Right lobe of liver (tissue), 6 donors: Measurements from ENCODE around the gene DDX31. TPM values are rescaled to one million over a fixed set of nuclear protein-coding genes. Genes with fewer than 3 reads are reported as not detected.

Source experiments
- ATAC-seq, 4 donors: fragments of 200-7000 bp; cut with Tn5 transposase; one replicate each; pipeline ENCODE4 v1.9.1; 2020; ENCODE audit warnings: mild to moderate bottlenecking in 4 of 4, moderate library complexity in 4 of 4
- DNase-seq, 3 donors: peaks; one replicate each; pipeline ENCODE4 v3.0.0-alpha.2; 2020
- H3K27ac ChIP-seq, 3 donors: fragments of 200-600 bp; one replicate each; pipeline ENCODE4 v1.8.0; 2022
- H3K27me3 ChIP-seq, 2 donors: fragments of 200-600 bp; one replicate each; pipeline ENCODE4 v1.8.0; 2022
- H3K36me3 ChIP-seq, 4 donors: fragments of 200-600 bp; sonication (generic) in 1 of 4; one replicate each; pipeline versions ENCODE4 v1.5.1 to v1.8.0; 2017 to 2022; ENCODE audit warnings: control low read depth in 1 of 4
- H3K4me1 ChIP-seq, 4 donors: fragments of 200-600 bp; sonication (generic) in 1 of 4; one replicate each; pipeline versions ENCODE4 v1.5.1 to v1.8.0; 2017 to 2022; ENCODE audit warnings: control low read depth in 1 of 4
- H3K4me3 ChIP-seq, 3 donors: fragments of 200-600 bp; one replicate each; pipeline ENCODE4 v1.8.0; 2022
- H3K9me3 ChIP-seq, 4 donors: fragments of 200-600 bp; sonication (generic) in 1 of 4; one replicate each; pipeline versions ENCODE4 v1.5.1 to v1.8.0; 2017 to 2022; ENCODE audit warnings: control low read depth in 1 of 4
- CTCF ChIP-seq, 4 donors: fragments of 200-600 bp in 3 of 4; fragments of 450-650 bp in 1 of 4; IDR thresholded peaks; one replicate each; pipeline versions ENCODE4 v1.5.1 to v1.8.0; 2016 to 2022; ENCODE audit warnings: antibody characterized with exemption in 4 of 4, mild to moderate bottlenecking in 2 of 4
- POLR2A ChIP-seq: fragments of 450-650 bp; IDR thresholded peaks from one replicate; pipeline ENCODE4 v1.6.1; 2017; ENCODE audit warnings: antibody characterized with exemption, mild to moderate bottlenecking
- WGBS: methylation state at CpG from one replicate; pipeline ENCODE4 v1.1.6; 2018; ENCODE audit warnings: low coverage, low lambda C conversion rate; ENCODE audit not compliant: insufficient coverage; ENCODE audit errors: missing lambda C conversion rate; 5-methylcytosine and 5-hydroxymethylcytosine counted together
- intact Hi-C, 2 donors: fragments of 100-400 bp; cut with DNase I; formaldehyde crosslinking; loops; one replicate each; pipeline versions ENCODE4 v1.11.2 to v1.14.1; 2022
- total RNA-seq, 6 experiments: library from RNA; depleted of rRNA in 2 of 6; stranded (reverse); fragments of >200 nt in 2 of 6; fragmentation: NEBNext Ultra II Directional in 3 of 6; extraction: Animal tissue kit (Norgen Biotek cat#: 25700) in 3 of 6; gene quantifications; one replicate each; pipeline versions ENCODE4 v1.1.0 to v1.2.4, GENCODE V29; 2016 to 2023
- donor health status: DM: no; HTN: yes; CAD: no.
- donor health status: DM: no; HTN: no; CAD: no.
- donor health status: DM: no; HTN: no; CAD: no.
- donor health status: DM: no; HTN: yes; CAD: no.
- donor health status: DM: no; HTN: yes; CAD: no.

The DDX31 gene
- total RNA-seq, 6 experiments from 2014 or later = 7.1 to 8.7 (median 8.0) TPM

- Histone ChIP-seq H3K9me3 (no peaks in the 10 kb centered on the region), H3K36me3 (no peaks in the 10 kb centered on the region), H3K27ac (no peak overlapping the region), H3K4me3 (no peak overlapping the region), H3K4me1 (no peaks in the 10 kb centered on the region), H3K27me3 (no peaks in the 10 kb centered on the region)
- DNase-seq (no peak), ATAC-seq (no peak)
- TF ChIP-seq CTCF (IDR thresholded peaks at IDR 0.05) = no peak
- no peak for TF ChIP-seq POLR2A
- WGBS = 8% methylated on average over 3 of the region's 6 CpGs
- intact Hi-C loops = no loop called here
These were observed 113.5 kb downstream of the DDX31 start for GRCh38 chr9:132556235-132556634.

- ATAC-seq (no peak), DNase-seq (no peak)
- Histone ChIP-seq H3K9me3 (no peaks in the 10 kb centered on the region), H3K4me3 (no peak overlapping the region), H3K36me3 (no peaks in the 10 kb centered on the region), H3K27ac (no peak overlapping the region), H3K27me3 (no peaks in the 10 kb centered on the region), H3K4me1 (no peaks in the 10 kb centered on the region)
- WGBS = 73% methylated on average over 8 of the region's 8 CpGs
- TF ChIP-seq CTCF (IDR thresholded peaks at IDR 0.05) (no peak), POLR2A (no peak)
- intact Hi-C loops = no loop called here
These were observed 114.3 kb downstream of the DDX31 start for GRCh38 chr9:132555528-132555927.

- Histone ChIP-seq H3K9me3 (no peaks in the 10 kb centered on the region), H3K27ac (no peak overlapping the region), H3K4me1 (no peaks in the 10 kb centered on the region), H3K27me3 (no peaks in the 10 kb centered on the region), H3K36me3 (no peaks in the 10 kb centered on the region), H3K4me3 (no peak overlapping the region)
- DNase-seq = no peak
- intact Hi-C loops = no loop called here
- ATAC-seq = no peak
- 58% methylated on average over 2 of the region's 2 CpGs for WGBS
- TF ChIP-seq CTCF (IDR thresholded peaks at IDR 0.05) (no peak), POLR2A (no peak)
These were observed 115.0 kb downstream of the DDX31 start for GRCh38 chr9:132554755-132555154.

GRCh38 chr9:132552041-132552440 lies 117.7 kb downstream of the DDX31 start:
- DNase-seq (peak in 1 of 3 donors; percentile 40), ATAC-seq (no peak)
- H3K36me3 ChIP-seq = no peaks in the 10 kb centered on the region
- intact Hi-C loops = no loop called here
- 88% methylated on average over 5 of the region's 12 CpGs for WGBS
- H3K4me1 ChIP-seq = no peaks in the 10 kb centered on the region
- no peaks in the 10 kb centered on the region for H3K27me3 ChIP-seq
- H3K9me3 ChIP-seq = no peaks in the 10 kb centered on the region
- H3K4me3 ChIP-seq = no peak overlapping the region
- H3K27ac ChIP-seq = no peak overlapping the region
- TF ChIP-seq CTCF (IDR thresholded peaks at IDR 0.05) (no peak), POLR2A (no peak)

- 77% methylated on average over 12 of the region's 13 CpGs for WGBS
- H3K27ac ChIP-seq = no peak overlapping the region
- TF ChIP-seq CTCF (IDR thresholded peaks at IDR 0.05) (no peak), POLR2A (no peak)
- no peak overlapping the region for H3K4me3 ChIP-seq
- H3K36me3 ChIP-seq = no peaks in the 10 kb centered on the region
- no peaks in the 10 kb centered on the region for H3K9me3 ChIP-seq
- H3K27me3 ChIP-seq = no peaks in the 10 kb centered on the region
- ATAC-seq (no peak), DNase-seq (peak in 1 of 3 donors; percentile 11)
- H3K4me1 ChIP-seq = no peaks in the 10 kb centered on the region
- intact Hi-C loops = no loop called here
These were observed 118.2 kb downstream of the DDX31 start for GRCh38 chr9:132551556-132551955.
